ENCODE data around the gene PRMT3. TPM values are rescaled to one million over a fixed set of nuclear protein-coding genes. Genes with fewer than 3 reads are reported as not detected.

The PRMT3 gene
- total and polyA plus RNA-seq, 2 donors (not counting 1 experiment from before 2014, with no cell fraction given), result 6.0 to 18.3 TPM

DNA sequence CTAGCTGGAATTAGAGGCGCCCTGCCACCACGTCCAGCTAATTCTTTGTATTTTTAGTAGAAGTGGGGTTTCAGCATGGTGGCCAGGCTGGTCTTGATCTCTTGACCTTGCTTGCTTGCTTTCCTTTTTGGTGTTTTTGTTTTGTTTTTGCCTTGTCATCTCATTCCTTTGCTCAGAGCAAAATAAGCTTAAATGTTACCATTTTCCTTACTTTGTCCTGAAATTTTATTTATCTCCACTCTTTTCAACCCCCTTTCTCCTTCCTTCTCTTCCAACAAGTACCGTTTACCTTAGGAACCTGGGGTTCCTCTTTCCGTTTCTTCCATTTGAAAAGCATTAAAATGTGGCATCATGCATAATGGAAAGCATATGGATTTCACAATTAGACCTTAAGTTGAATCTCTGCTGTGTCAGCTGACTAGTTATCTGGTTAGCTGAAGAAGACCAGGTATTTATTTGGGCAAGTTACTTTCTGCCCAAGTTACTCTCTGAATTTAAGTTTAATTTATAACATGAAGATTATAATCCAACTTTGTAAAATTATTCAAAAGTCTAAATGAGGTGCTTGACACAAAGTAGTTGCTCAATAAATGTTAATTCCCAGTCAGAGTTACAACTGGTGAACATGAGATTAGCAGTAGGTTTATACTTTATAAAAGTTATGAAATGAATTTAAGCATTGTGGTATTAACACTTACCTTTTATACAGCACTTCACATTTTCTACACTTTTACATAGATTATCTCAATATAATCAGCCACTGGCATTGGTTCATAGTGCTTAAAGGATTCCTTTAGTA is 69.7 kb downstream of the PRMT3 start:
- H3K4me1 Mint-ChIP-seq, result no peaks in the 10 kb centered on the region
- no peak overlapping the region for H3K27ac Mint-ChIP-seq
- H3K27me3 Mint-ChIP-seq, result no peaks in the 10 kb centered on the region
- no peak overlapping the region for H3K4me3 ChIP-seq (ENCODE audit: control extremely low read depth in 1 of 5, extremely low read depth in 1 of 5, insufficient read depth in 1 of 5, low read depth in 2 of 5, low read length in 4 of 5)
- no peak overlapping the region for H3K4me2 ChIP-seq (replicated peaks; ENCODE audit: low read depth, low read length, poor library complexity, severe bottlenecking)
- no peaks in the 10 kb centered on the region for H3K9me3 Mint-ChIP-seq (ENCODE audit: insufficient read depth)
- H3K9me3 ChIP-seq (ENCODE audit: control extremely low read depth in 1 of 3, control insufficient read depth in 2 of 3, insufficient read depth in 1 of 3, low read length in 2 of 3), result no peaks in the 10 kb centered on the region
- H2AFZ ChIP-seq (ENCODE audit: insufficient read depth, low read depth, low read length, poor library complexity, severe bottlenecking), result no peak overlapping the region
- H4K20me1 ChIP-seq (ENCODE audit: control insufficient read depth, insufficient read depth, low read length, poor library complexity, severe bottlenecking), result no peaks in the 10 kb centered on the region
- no peak overlapping the region for H3K27ac ChIP-seq (ENCODE audit: low read length in 2 of 2)
- H3K9ac ChIP-seq (ENCODE audit: low read length), result no peak overlapping the region
- H3K36me3 ChIP-seq (replicated peaks in 1 of 2; ENCODE audit: control extremely low read depth in 1 of 2, control insufficient read depth in 1 of 2, extremely low read depth in 1 of 2, insufficient read depth in 2 of 2, low read length in 1 of 2), result peaks cover 5 to 6% of the 10 kb centered on the region in 2 experiments
- H3K4me3 Mint-ChIP-seq, result no peak overlapping the region
- CTCF ChIA-PET, result no interaction called here
- WGBS (ENCODE audit: insufficient coverage), result no CpG with 5 or more reads among the region's 4 CpGs
- no peaks in the 10 kb centered on the region for H3K79me2 ChIP-seq (ENCODE audit: control insufficient read depth, insufficient read depth, low read length)
- ATAC-seq (ENCODE audit: low read depth), result no peak
- H3K27me3 ChIP-seq (replicated peaks in 1 of 4; ENCODE audit: control extremely low read depth in 1 of 4, control insufficient read depth in 3 of 4, insufficient read depth in 4 of 4, low read length in 3 of 4), result no peaks in the 10 kb centered on the region
- no peaks in the 10 kb centered on the region for H3K4me1 ChIP-seq (ENCODE audit: control insufficient read depth in 2 of 2, insufficient read depth in 2 of 2, low read length in 2 of 2)
- intact Hi-C loops (cut with micrococcal nuclease), result no loop called here
- TF ChIP-seq EZH2 (IDR thresholded peaks at IDR 0.05; ENCODE audit: borderline replicate concordance, insufficient read depth, low read depth, low read length, poor library complexity, severe bottlenecking), result no peak
- TF ChIP-seq, protein P1, sequence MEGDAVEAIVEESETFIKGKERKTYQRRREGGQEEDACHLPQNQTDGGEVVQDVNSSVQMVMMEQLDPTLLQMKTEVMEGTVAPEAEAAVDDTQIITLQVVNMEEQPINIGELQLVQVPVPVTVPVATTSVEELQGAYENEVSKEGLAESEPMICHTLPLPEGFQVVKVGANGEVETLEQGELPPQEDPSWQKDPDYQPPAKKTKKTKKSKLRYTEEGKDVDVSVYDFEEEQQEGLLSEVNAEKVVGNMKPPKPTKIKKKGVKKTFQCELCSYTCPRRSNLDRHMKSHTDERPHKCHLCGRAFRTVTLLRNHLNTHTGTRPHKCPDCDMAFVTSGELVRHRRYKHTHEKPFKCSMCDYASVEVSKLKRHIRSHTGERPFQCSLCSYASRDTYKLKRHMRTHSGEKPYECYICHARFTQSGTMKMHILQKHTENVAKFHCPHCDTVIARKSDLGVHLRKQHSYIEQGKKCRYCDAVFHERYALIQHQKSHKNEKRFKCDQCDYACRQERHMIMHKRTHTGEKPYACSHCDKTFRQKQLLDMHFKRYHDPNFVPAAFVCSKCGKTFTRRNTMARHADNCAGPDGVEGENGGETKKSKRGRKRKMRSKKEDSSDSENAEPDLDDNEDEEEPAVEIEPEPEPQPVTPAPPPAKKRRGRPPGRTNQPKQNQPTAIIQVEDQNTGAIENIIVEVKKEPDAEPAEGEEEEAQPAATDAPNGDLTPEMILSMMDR (IDR thresholded peaks at IDR 0.05), result no peak
- no peak for DNase-seq
- POLR2A ChIA-PET, result no interaction called here

DNA sequence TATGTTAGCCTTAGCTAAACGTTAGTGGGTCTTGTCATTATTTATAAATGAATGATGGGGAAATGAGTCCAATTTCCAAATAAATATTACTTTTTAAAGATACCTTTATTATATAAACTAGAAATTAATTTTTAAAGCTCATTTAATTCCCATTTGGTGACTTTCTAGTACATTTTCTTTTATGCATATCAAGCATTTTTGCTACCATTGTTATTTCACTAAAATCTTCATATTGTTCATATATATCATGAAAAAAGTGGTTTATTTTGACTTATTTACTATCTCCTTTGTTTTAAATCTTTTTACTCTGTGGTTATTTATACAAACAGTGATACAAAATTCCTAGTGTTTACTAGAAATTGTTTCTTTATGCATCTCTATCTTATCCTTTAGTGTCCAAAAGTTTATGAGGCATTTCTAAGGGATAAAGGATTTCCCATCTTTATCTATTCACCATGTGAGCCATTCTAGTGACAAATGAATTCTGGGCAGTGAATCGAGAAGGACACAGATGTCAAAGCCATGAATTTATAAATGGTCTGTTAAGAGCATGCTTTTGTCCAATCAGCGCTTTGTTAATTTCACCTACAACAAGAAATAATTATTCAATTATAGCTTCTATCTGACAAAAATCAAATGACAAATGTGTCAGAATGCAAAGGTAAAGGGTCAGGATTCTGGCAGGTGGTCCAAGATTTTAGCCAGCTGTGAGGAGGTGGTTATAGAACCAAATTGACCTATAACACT is 70.6 kb downstream of the PRMT3 start:
- no peak overlapping the region for H3K4me3 Mint-ChIP-seq
- WGBS (ENCODE audit: insufficient coverage), result no CpG with 5 or more reads among the region's 3 CpGs
- POLR2A ChIA-PET, result no interaction called here
- CTCF ChIA-PET, result no interaction called here
- H3K9me3 Mint-ChIP-seq (ENCODE audit: insufficient read depth), result no peaks in the 10 kb centered on the region
- H3K4me1 Mint-ChIP-seq, result no peaks in the 10 kb centered on the region
- Histone ChIP-seq H3K27me3 (replicated peaks in 1 of 4; ENCODE audit: control extremely low read depth in 1 of 4, control insufficient read depth in 3 of 4, insufficient read depth in 4 of 4, low read length in 3 of 4) (no peaks in the 10 kb centered on the region), H4K20me1 (ENCODE audit: control insufficient read depth, insufficient read depth, low read length, poor library complexity, severe bottlenecking) (no peaks in the 10 kb centered on the region), H3K9ac (ENCODE audit: low read length) (no peak overlapping the region), H3K4me3 (ENCODE audit: control extremely low read depth in 1 of 5, extremely low read depth in 1 of 5, insufficient read depth in 1 of 5, low read depth in 2 of 5, low read length in 4 of 5) (no peak overlapping the region), H2AFZ (ENCODE audit: insufficient read depth, low read depth, low read length, poor library complexity, severe bottlenecking) (no peak overlapping the region), H3K79me2 (ENCODE audit: control insufficient read depth, insufficient read depth, low read length) (no peaks in the 10 kb centered on the region), H3K27ac (ENCODE audit: low read length in 2 of 2) (no peak overlapping the region), H3K9me3 (ENCODE audit: control extremely low read depth in 1 of 3, control insufficient read depth in 2 of 3, insufficient read depth in 1 of 3, low read length in 2 of 3) (no peaks in the 10 kb centered on the region), H3K4me1 (ENCODE audit: control insufficient read depth in 2 of 2, insufficient read depth in 2 of 2, low read length in 2 of 2) (no peaks in the 10 kb centered on the region), H3K36me3 (replicated peaks in 1 of 2; ENCODE audit: control extremely low read depth in 1 of 2, control insufficient read depth in 1 of 2, extremely low read depth in 1 of 2, insufficient read depth in 2 of 2, low read length in 1 of 2) (peaks cover 0 to 2% of the 10 kb centered on the region in 2 experiments), H3K4me2 (replicated peaks; ENCODE audit: low read depth, low read length, poor library complexity, severe bottlenecking) (no peak overlapping the region)
- TF ChIP-seq EZH2 (IDR thresholded peaks at IDR 0.05; ENCODE audit: borderline replicate concordance, insufficient read depth, low read depth, low read length, poor library complexity, severe bottlenecking), result no peak
- TF ChIP-seq, protein P1 (IDR thresholded peaks at IDR 0.05), result no peak
- intact Hi-C loops (cut with micrococcal nuclease), result no loop called here
- no peaks in the 10 kb centered on the region for H3K27me3 Mint-ChIP-seq
- DNase-seq (no peak), ATAC-seq (ENCODE audit: low read depth) (no peak)
- no peak overlapping the region for H3K27ac Mint-ChIP-seq
